T-helper 2 cell treated with Interferon-gamma antibody and Interleukin-4, amounts not matched to agents 5 μg/mL and 100 μg/mL, for 36 hours (primary cell): ENCODE results near the gene HOMER1.

Experiments
- DNase-seq: peaks from one replicate; pipeline ENCODE4 v3.0.0; 2021; ENCODE audit warnings: low spot score
- H3K27ac Mint-ChIP-seq: one replicate; pipeline ENCODE4 v1.8.0; 2021; ENCODE audit warnings: mild to moderate bottlenecking, mixed read lengths
- H3K27me3 Mint-ChIP-seq: one replicate; pipeline ENCODE4 v1.8.0; 2021; ENCODE audit warnings: low read depth, mixed read lengths
- H3K36me3 Mint-ChIP-seq: one replicate; pipeline ENCODE4 v1.8.0; 2021; ENCODE audit warnings: low read depth, mixed read lengths
- H3K4me1 Mint-ChIP-seq: one replicate; pipeline ENCODE4 v1.8.0; 2021; ENCODE audit warnings: low read depth, mixed read lengths
- H3K4me3 Mint-ChIP-seq: one replicate; pipeline ENCODE4 v1.8.0; 2022; ENCODE audit warnings: mild to moderate bottlenecking, moderate library complexity, mixed read lengths
- H3K9me3 Mint-ChIP-seq: one replicate; pipeline ENCODE4 v1.8.0; 2021; ENCODE audit warnings: mixed read lengths

The HOMER1 gene

DNA sequence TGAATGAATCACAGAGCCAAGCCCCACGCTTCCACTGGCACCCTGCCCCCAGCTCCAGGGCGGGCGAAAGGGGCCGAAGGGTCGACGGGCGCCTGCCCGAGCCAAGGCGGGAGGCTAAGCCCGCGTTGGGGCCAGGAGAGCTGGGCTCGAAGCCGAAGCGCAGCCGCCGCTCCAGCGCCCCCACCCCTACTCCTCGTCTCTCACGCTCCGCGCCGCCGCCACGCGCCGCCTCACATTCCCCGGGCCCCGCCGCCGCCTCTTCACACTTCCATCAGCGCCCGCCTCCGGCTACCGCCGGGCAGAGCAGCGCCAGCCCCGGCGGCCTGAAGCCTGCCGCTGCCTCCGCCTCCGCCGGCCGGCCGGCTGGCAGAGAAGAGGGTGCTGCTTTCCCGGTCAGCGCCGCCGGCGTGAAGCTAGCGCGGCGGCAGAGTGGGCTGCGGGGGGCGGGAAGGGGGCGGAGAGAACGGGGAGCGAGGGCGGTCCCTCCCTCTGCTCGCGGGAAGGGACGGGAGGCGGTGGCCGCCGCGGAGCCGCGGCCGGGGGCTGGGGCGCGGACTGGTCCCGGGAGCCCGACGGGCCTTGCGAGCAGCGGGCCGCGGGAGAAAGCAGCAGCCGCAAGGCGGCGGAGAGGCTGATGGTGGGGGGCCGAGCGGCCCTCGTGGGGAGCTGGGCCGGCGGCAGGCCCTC lies at the start of gene HOMER1:
Gene HOMER1, minus strand, starts transcription at position 431 of the 687 bp plus-strand sequence. CDS start 1,360 bp downstream, outside the sequence.
- peak; percentile 73 for DNase-seq
- peaks cover 16% of the 10 kb centered on the region for H3K27me3 Mint-ChIP-seq
- H3K4me1 Mint-ChIP-seq = peaks cover 32% of the 10 kb centered on the region

DNA sequence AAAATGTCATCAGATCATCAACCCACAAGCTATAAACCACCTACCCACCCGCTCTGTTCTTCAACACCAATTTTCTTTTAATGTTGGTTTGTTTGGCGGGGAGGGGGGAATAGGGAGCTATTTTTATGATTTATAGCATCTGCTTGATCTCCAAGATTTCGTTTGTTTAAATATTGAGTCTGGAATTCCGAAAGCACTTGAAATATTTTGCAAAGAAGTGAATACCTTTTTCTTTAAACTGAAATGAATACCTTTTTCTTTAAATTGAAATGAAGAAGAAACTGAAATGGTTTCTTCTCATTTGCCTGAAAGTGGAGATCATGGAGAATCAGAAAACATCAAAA lies 49.3 kb upstream of the HOMER1 start:
- Mint-ChIP-seq H3K27ac (no peak overlapping the region), H3K36me3 (peaks cover 12% of the 10 kb centered on the region), H3K27me3 (no peaks in the 10 kb centered on the region), H3K9me3 (peaks cover 9% of the 10 kb centered on the region), H3K4me1 (peaks cover 29% of the 10 kb centered on the region), H3K4me3 (no peak overlapping the region)
- DNase-seq = no peak

More for the DNA sequence above, at the start of gene HOMER1:
- Mint-ChIP-seq H3K27ac (peak within 1 kb of the TSS; percentile 99), H3K4me3 (peak within 1 kb of the TSS; percentile 96), H3K36me3 (peaks cover 3% of the 10 kb centered on the region), H3K9me3 (no peaks in the 10 kb centered on the region)

DNA sequence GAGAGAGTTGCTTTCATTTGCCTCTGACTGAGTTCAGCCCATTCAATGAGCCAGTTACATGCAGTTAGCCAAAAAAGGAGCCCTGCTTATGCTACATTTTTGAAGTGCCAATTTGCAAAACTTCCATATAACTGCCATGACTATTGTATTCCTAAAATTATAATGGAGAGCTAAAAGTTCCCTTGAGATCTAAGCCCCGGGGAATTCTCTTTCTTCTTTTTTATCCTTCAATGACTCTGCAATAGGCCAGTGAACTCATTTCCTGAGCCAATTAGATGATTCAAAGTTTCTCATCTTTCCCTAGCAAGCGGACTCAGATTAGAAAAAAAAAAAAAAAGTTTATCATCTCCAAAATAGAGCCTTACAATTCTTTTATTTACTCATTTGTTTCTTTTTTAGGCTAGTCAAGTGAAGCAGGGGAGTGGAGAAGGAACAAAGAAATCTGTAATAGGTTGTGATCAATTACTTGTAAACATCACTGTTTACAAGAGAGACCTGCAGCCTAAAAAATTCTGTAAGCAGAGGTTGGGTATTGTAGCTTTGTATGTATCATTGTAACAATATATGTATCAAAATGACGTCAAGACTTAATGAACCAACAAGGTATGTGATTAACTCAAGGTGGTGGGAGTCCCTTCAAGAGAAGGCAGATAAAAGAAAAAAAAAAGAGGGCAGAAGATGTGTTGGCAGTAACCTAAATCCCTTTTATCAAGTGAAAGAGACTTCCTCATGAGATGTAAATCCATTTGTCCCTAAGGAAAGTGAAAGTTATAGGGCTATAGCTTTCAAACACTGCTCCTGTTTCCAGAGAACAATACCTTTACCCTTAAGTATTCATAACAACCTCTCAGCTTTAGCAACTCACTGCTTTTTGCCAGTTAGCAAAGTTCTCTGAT lies 48.7 kb upstream of the HOMER1 start:
- Mint-ChIP-seq H3K36me3 (peaks cover 12% of the 10 kb centered on the region), H3K4me1 (peaks cover 28% of the 10 kb centered on the region), H3K27ac (peak overlapping the region; percentile 27), H3K27me3 (no peaks in the 10 kb centered on the region), H3K9me3 (peaks cover 9% of the 10 kb centered on the region), H3K4me3 (no peak overlapping the region)
- DNase-seq = no peak

GRCh38 chr5:79561525-79561893 lies 47.6 kb upstream of the HOMER1 start:
- peak overlapping the region; percentile 35 for H3K4me3 Mint-ChIP-seq
- peak overlapping the region; percentile 87 for H3K27ac Mint-ChIP-seq

GRCh38 chr5:79560771-79561524 lies 47.0 kb upstream of the HOMER1 start:
- H3K36me3 Mint-ChIP-seq = peaks cover 12% of the 10 kb centered on the region
- peaks cover 9% of the 10 kb centered on the region for H3K9me3 Mint-ChIP-seq
- H3K4me3 Mint-ChIP-seq = peak overlapping the region; percentile 35
- no peaks in the 10 kb centered on the region for H3K27me3 Mint-ChIP-seq
- peaks cover 33% of the 10 kb centered on the region for H3K4me1 Mint-ChIP-seq
- DNase-seq = peak; percentile 39
- H3K27ac Mint-ChIP-seq = peak overlapping the region; percentile 87

More at GRCh38 chr5:79561525-79561893, 47.6 kb upstream of the HOMER1 start:
- Mint-ChIP-seq H3K9me3 (peaks cover 9% of the 10 kb centered on the region), H3K4me1 (peaks cover 33% of the 10 kb centered on the region), H3K27me3 (no peaks in the 10 kb centered on the region), H3K36me3 (peaks cover 12% of the 10 kb centered on the region)
- peak; percentile 23 for DNase-seq

- H3K4me3 Mint-ChIP-seq = no peak overlapping the region
- no peak for DNase-seq
- H3K4me1 Mint-ChIP-seq = peaks cover 22% of the 10 kb centered on the region
- peaks cover 2% of the 10 kb centered on the region for H3K36me3 Mint-ChIP-seq
- H3K9me3 Mint-ChIP-seq = peaks cover 14% of the 10 kb centered on the region
- H3K27me3 Mint-ChIP-seq = no peaks in the 10 kb centered on the region
- no peak overlapping the region for H3K27ac Mint-ChIP-seq
Measured at GRCh38 chr5:79555418-79555817, 41.5 kb upstream of the HOMER1 start.

DNA sequence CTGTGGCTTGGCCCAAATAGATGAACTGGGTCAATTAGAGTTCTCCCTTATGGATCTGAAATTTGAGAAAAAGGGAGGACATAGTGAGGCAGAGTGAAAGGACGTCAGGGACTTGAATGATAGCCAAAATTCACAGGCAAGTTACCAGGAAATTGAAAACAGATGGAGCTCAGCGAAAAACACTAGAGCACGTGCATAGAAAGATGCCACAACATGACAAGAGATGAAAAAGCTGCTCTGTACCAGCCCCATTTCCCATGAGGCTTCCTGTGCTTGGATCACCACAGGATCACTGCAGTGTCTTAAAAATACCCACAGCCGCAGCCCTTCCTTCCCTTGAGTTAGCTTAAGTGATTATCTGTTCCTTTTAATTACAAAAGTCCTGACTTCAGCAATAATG lies 39.0 kb upstream of the HOMER1 start:
- no peaks in the 10 kb centered on the region for H3K27me3 Mint-ChIP-seq
- H3K27ac Mint-ChIP-seq = no peak overlapping the region
- no peak overlapping the region for H3K4me3 Mint-ChIP-seq
- peaks cover 2% of the 10 kb centered on the region for H3K36me3 Mint-ChIP-seq
- H3K9me3 Mint-ChIP-seq = peaks cover 14% of the 10 kb centered on the region
- H3K4me1 Mint-ChIP-seq = peaks cover 20% of the 10 kb centered on the region
- DNase-seq = no peak

DNA sequence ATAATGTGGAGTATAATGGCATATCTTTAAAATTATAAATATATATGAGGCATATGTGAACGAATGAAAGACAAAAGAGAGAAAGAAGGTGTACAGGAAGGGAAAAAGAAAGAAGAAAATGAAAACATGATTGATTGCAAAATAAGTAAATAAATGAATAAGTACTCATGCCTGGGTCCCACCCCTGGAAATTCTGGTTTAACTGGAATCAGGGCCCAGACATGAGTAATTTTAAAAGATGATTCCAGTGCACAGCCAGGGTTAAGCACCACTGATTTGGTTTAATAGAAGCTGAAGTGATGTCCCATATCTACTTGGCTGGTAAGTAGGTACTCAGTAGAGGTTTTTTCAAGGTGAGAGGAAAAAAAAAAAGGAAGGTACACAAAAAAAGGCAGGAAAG lies 34.0 kb upstream of the HOMER1 start:
- no peak overlapping the region for H3K27ac Mint-ChIP-seq
- H3K4me1 Mint-ChIP-seq = peaks cover 4% of the 10 kb centered on the region
- no peak overlapping the region for H3K4me3 Mint-ChIP-seq
- H3K27me3 Mint-ChIP-seq = no peaks in the 10 kb centered on the region
- no peak for DNase-seq
- peaks cover 14% of the 10 kb centered on the region for H3K9me3 Mint-ChIP-seq
- peaks cover 2% of the 10 kb centered on the region for H3K36me3 Mint-ChIP-seq

DNA sequence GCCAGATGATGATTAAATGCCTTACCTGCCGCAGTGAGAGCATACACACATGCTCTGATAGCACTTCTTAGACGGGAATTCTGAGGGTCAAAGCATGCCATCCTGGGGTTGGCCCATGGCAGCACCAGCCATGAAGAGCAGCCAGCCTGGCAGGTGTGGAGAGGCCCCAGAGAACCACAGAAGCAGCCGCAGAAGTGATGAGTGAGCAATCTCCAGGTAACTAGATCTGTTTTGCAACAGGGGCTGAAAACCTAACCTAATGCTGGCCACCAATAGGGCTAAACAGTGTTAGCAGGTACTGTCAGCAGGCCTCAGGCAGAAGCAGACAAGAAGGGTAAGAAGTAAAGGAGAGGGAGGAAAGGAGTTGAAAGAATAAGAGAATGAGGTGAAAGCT lies 33.5 kb upstream of the HOMER1 start:
- DNase-seq = no peak
- no peaks in the 10 kb centered on the region for H3K27me3 Mint-ChIP-seq
- H3K27ac Mint-ChIP-seq = no peak overlapping the region
- H3K36me3 Mint-ChIP-seq = peaks cover 2% of the 10 kb centered on the region
- H3K4me1 Mint-ChIP-seq = peaks cover 2% of the 10 kb centered on the region
- H3K9me3 Mint-ChIP-seq = peaks cover 10% of the 10 kb centered on the region
- no peak overlapping the region for H3K4me3 Mint-ChIP-seq

- Mint-ChIP-seq H3K9me3 (peaks cover 5% of the 10 kb centered on the region), H3K4me3 (no peak overlapping the region), H3K36me3 (peaks cover 2% of the 10 kb centered on the region), H3K27ac (no peak overlapping the region), H3K27me3 (no peaks in the 10 kb centered on the region), H3K4me1 (peaks cover 1% of the 10 kb centered on the region)
- DNase-seq = no peak
Measured at GRCh38 chr5:79546782-79547428, 33.0 kb upstream of the HOMER1 start.

DNA sequence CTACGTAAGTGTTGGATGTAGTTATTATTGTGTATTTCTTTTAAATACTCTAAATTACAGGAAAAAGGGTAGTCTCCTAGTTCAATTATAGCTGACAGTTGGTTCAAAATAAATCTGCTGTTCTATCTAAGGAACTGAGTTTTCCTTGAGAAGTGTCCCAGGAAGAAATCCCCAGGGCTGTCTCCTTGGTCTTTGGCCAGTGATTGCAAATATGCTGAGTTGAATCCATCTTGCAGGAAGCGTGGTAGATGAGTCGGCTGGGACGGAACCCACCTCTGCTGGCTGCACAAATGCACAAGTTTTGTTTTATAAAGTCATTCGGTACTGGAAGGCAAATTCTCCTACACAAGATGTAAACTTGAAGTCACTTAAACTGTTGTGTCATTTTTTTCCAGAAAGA lies 30.2 kb upstream of the HOMER1 start:
- DNase-seq = no peak
- Mint-ChIP-seq H3K4me3 (no peak overlapping the region), H3K4me1 (no peaks in the 10 kb centered on the region), H3K27me3 (no peaks in the 10 kb centered on the region), H3K36me3 (no peaks in the 10 kb centered on the region), H3K27ac (no peak overlapping the region), H3K9me3 (no peaks in the 10 kb centered on the region)

- Mint-ChIP-seq H3K4me3 (no peak overlapping the region), H3K27ac (no peak overlapping the region), H3K4me1 (no peaks in the 10 kb centered on the region), H3K36me3 (no peaks in the 10 kb centered on the region), H3K9me3 (no peaks in the 10 kb centered on the region), H3K27me3 (no peaks in the 10 kb centered on the region)
- DNase-seq = no peak
Measured at GRCh38 chr5:79540939-79541338, 27.0 kb upstream of the HOMER1 start.

DNA sequence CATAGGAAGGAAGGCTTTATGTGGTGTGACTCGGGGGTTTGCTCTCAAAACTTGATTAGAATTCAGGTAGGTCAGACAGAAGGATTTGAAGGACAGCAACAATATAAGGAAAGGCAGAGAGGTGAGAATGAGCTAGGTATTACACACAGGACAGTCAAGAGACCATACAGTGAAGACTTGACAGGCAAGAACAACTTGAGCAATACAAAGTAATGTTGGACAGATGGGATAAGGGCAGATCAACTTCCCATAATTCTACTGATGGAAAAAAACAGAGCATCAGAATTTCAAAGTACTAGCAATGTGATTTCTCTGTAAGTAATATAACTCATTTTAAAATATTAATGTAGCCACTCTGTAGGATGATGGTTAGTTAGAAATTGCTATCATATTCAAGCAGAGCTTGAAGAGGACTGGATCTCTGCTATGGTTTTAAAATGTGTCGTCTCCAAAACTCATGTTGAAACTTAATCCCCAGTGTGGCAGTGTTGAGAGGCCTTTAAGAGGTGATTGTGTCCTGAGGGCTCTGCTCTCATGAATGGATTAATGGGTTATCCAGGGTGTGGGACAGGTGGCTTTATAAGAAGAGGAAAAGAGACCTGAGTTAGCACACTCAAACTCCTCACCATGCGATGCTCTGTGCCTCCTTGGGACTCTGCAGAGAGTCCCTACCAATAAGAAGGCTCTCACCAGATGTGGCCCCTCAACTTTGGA lies 22.4 kb upstream of the HOMER1 start:
- Mint-ChIP-seq H3K27ac (no peak overlapping the region), H3K36me3 (no peaks in the 10 kb centered on the region), H3K27me3 (peaks cover 3% of the 10 kb centered on the region), H3K9me3 (no peaks in the 10 kb centered on the region), H3K4me1 (no peaks in the 10 kb centered on the region), H3K4me3 (no peak overlapping the region)
- no peak for DNase-seq
